ENCODE results near the gene MMP24.

GRCh38 chr20:35306931-35307517, 80.5 kb downstream of the MMP24 start:
- TF ChIP-seq POLR2AphosphoS5 (IDR thresholded peaks at IDR 0.05; ENCODE audit: borderline replicate concordance, low read depth, low read length), result no peak
- no peak for TF ChIP-seq EZH2 (IDR thresholded peaks at IDR 0.05)
- no peak for TF ChIP-seq FOXP2 (optimal IDR thresholded peaks at IDR 0.05; ENCODE audit: control extremely low read depth, extremely low read length, insufficient read depth)
